ENCODE results near the gene KCNK1. TPM values are rescaled to one million over a fixed set of nuclear protein-coding genes. Genes with fewer than 3 reads are reported as not detected.
"Not testable (repeated sequence)": the region's sequence is repeated elsewhere in the genome, so short reads cannot be mapped to it uniquely, and the experiment has no call there.

Gene KCNK1
- total and polyA plus RNA-seq, 12 donors = 0.83 to 9.7 (median 3.7) TPM

GRCh38 chr1:233668725-233669294, 54.9 kb downstream of the KCNK1 start:
- no peak overlapping the region for H3K4me3 ChIP-seq
- H3K27ac ChIP-seq = no peak overlapping the region
- no peaks in the 10 kb centered on the region for H3K4me1 ChIP-seq (replicated peaks in 1 of 2)
- 69 to 89% (median 84%) methylated on average over 7 of the region's 7 CpGs for WGBS, 4 donors
- intact Hi-C loops (cut with DNase I) = no loop called here
- no peak for DNase-seq
- H3K27me3 ChIP-seq = no peaks in the 10 kb centered on the region
- TF ChIP-seq CTCF (IDR thresholded peaks at IDR 0.05) (no peak), POLR2A (IDR thresholded peaks at IDR 0.05) (no peak)
- H3K9me3 ChIP-seq (replicated peaks in 1 of 3) = no peaks in the 10 kb centered on the region
- H3K36me3 ChIP-seq (replicated peaks in 1 of 2) = no peaks in the 10 kb centered on the region

GRCh38 chr1:233670363-233670762, 56.5 kb downstream of the KCNK1 start:
- DNase-seq; intact Hi-C loops (cut with DNase I); H3K27me3 ChIP-seq; H3K27ac ChIP-seq; H3K4me1 ChIP-seq (replicated peaks in 1 of 2); H3K36me3 ChIP-seq (replicated peaks in 1 of 2); H3K4me3 ChIP-seq; H3K9me3 ChIP-seq (replicated peaks in 1 of 3): not testable (repeated sequence)
- WGBS, 4 donors = 79 to 92% (median 86%) methylated on average over 2 of the region's 2 CpGs

GRCh38 chr1:233671286-233671685, 57.4 kb downstream of the KCNK1 start:
- TF ChIP-seq POLR2A (IDR thresholded peaks at IDR 0.05) (no peak), CTCF (IDR thresholded peaks at IDR 0.05) (no peak)
- DNase-seq = no peak
- WGBS, 4 donors = 83 to 93% (median 86%) methylated on average over 5 of the region's 5 CpGs
- H3K27ac ChIP-seq = no peak overlapping the region
- H3K9me3 ChIP-seq (replicated peaks in 1 of 3) = no peaks in the 10 kb centered on the region
- no peaks in the 10 kb centered on the region for H3K4me1 ChIP-seq (replicated peaks in 1 of 2)
- no peaks in the 10 kb centered on the region for H3K27me3 ChIP-seq
- intact Hi-C loops (cut with DNase I) = no loop called here
- no peaks in the 10 kb centered on the region for H3K36me3 ChIP-seq (replicated peaks in 1 of 2)
- H3K4me3 ChIP-seq = no peak overlapping the region

GRCh38 chr1:233672732-233673131, 58.8 kb downstream of the KCNK1 start:
- no peaks in the 10 kb centered on the region for H3K36me3 ChIP-seq (replicated peaks in 1 of 2)
- no peak overlapping the region for H3K27ac ChIP-seq
- H3K4me3 ChIP-seq = no peak overlapping the region
- DNase-seq = no peak
- no peaks in the 10 kb centered on the region for H3K9me3 ChIP-seq (replicated peaks in 1 of 3)
- intact Hi-C loops (cut with DNase I) = no loop called here
- no peaks in the 10 kb centered on the region for H3K27me3 ChIP-seq
- 88 to 92% (median 91%) methylated on average over 6 of the region's 6 CpGs for WGBS, 4 donors
- no peaks in the 10 kb centered on the region for H3K4me1 ChIP-seq (replicated peaks in 1 of 2)
- TF ChIP-seq CTCF (IDR thresholded peaks at IDR 0.05) (no peak), POLR2A (IDR thresholded peaks at IDR 0.05) (no peak)

GRCh38 chr1:233673261-233673946, 59.5 kb downstream of the KCNK1 start:
- H3K4me3 ChIP-seq = no peak overlapping the region
- H3K27me3 ChIP-seq = no peaks in the 10 kb centered on the region
- intact Hi-C loops (cut with DNase I) = no loop called here
- DNase-seq = no peak
- H3K36me3 ChIP-seq (replicated peaks in 1 of 2) = no peaks in the 10 kb centered on the region
- no peak overlapping the region for H3K27ac ChIP-seq
- TF ChIP-seq POLR2A (IDR thresholded peaks at IDR 0.05) = no peak
- TF ChIP-seq CTCF (IDR thresholded peaks at IDR 0.05) = no peak
- no peaks in the 10 kb centered on the region for H3K9me3 ChIP-seq (replicated peaks in 1 of 3)
- no peaks in the 10 kb centered on the region for H3K4me1 ChIP-seq (replicated peaks in 1 of 2)
- 66 to 78% (median 72%) methylated on average over 7 to 8 of the region's 8 CpGs for WGBS, 4 donors
